SK-N-SH treated with all-trans-retinoic acid at 6 μM for 48 hours (cell line): ENCODE results near the gene TNN.
"Not testable (repeated sequence)": the region's sequence is repeated elsewhere in the genome, so short reads cannot be mapped to it uniquely, and the experiment has no call there.

ENCODE experiments used
- ATAC-seq: fragments of 200-7000 bp; cut with Tn5 transposase; 3 replicates; pipeline ENCODE4 v1.9.1; 2020; ENCODE audit warnings: mild to moderate bottlenecking, moderate library complexity
- ARNTL ChIP-seq: fragments of 450-650 bp; formaldehyde crosslinking; IDR thresholded peaks from 2 replicates; pipeline ENCODE4 v1.5.0; 2020; ENCODE audit warnings: low read depth, mild to moderate bottlenecking, moderate library complexity, borderline replicate concordance
- BACH2 ChIP-seq: fragments of 250-450 bp; sonication (Bioruptor Pico); IDR thresholded peaks from 2 replicates; pipeline ENCODE4 v1.9.0; 2021; ENCODE audit warnings: mild to moderate bottlenecking, borderline replicate concordance
- ESRRG ChIP-seq: fragments of 250-450 bp; sonication (Bioruptor Pico); IDR thresholded peaks from 2 replicates; pipeline ENCODE4 v1.6.1; 2021; ENCODE audit warnings: mild to moderate bottlenecking
- GLIS3 ChIP-seq: fragments of 250-450 bp; sonication (Bioruptor Pico); IDR thresholded peaks from 2 replicates; pipeline ENCODE4 v1.5.0; 2020; ENCODE audit warnings: mild to moderate bottlenecking, moderate library complexity
- ISL1 ChIP-seq: fragments of 250-450 bp; sonication (Bioruptor Pico); IDR thresholded peaks from 2 replicates; pipeline ENCODE4 v2.1.2; 2022; ENCODE audit warnings: mild to moderate bottlenecking, moderate library complexity
- OSR1 ChIP-seq: fragments of 250-450 bp; sonication (Bioruptor Pico); IDR thresholded peaks from 2 replicates; pipeline ENCODE4 v1.8.0; 2022; ENCODE audit warnings: moderate library complexity, mild to moderate bottlenecking, inconsistent platforms
- POU6F1 ChIP-seq: fragments of 250-450 bp; sonication (Bioruptor Pico); IDR thresholded peaks from 2 replicates; pipeline ENCODE4 v1.8.0; 2021; ENCODE audit warnings: low read depth, mild to moderate bottlenecking, moderate library complexity, borderline replicate concordance
- PPARA ChIP-seq: fragments of 250-450 bp; sonication (Bioruptor Pico); IDR thresholded peaks from 2 replicates; pipeline ENCODE4 v1.5.0; 2020; ENCODE audit warnings: mild to moderate bottlenecking, borderline replicate concordance
- RARB ChIP-seq: fragments of 250-450 bp; sonication (Bioruptor Pico); IDR thresholded peaks from 2 replicates; pipeline ENCODE4 v1.8.0; 2021; ENCODE audit warnings: mild to moderate bottlenecking, moderate library complexity
- SNAI2 ChIP-seq: fragments of 250-450 bp; sonication (Bioruptor Pico); IDR thresholded peaks from 2 replicates; pipeline ENCODE4 v1.5.0; 2020; ENCODE audit warnings: mild to moderate bottlenecking, moderate library complexity
- TCF4 ChIP-seq: fragments of 250-450 bp; sonication (Bioruptor Pico); IDR thresholded peaks from 2 replicates; pipeline ENCODE4 v1.8.0; 2021; ENCODE audit warnings: mild to moderate bottlenecking, moderate library complexity, borderline replicate concordance
- TOX ChIP-seq: fragments of 250-450 bp; sonication (Bioruptor Pico); IDR thresholded peaks from 2 replicates; pipeline ENCODE4 v1.8.0; 2021; ENCODE audit warnings: mild to moderate bottlenecking, moderate library complexity, borderline replicate concordance
- TSHZ2 ChIP-seq: fragments of 250-450 bp; sonication (Bioruptor Pico); IDR thresholded peaks from 2 replicates; pipeline ENCODE4 v1.5.0; 2020; ENCODE audit warnings: mild to moderate bottlenecking, moderate library complexity
- ZC3H10 ChIP-seq: fragments of 250-450 bp; sonication (Bioruptor Pico); IDR thresholded peaks from 2 replicates; pipeline ENCODE4 v1.5.1; 2021; ENCODE audit warnings: mild to moderate bottlenecking, moderate library complexity
- ZFP3 ChIP-seq: fragments of 250-450 bp; sonication (Bioruptor Pico); IDR thresholded peaks from 2 replicates; pipeline ENCODE4 v1.5.0; 2020; ENCODE audit warnings: mild to moderate bottlenecking, moderate library complexity
- ZFP30 ChIP-seq: fragments of 450-650 bp; formaldehyde crosslinking; IDR thresholded peaks from 2 replicates; pipeline ENCODE4 v1.5.0; 2022; ENCODE audit warnings: mild to moderate bottlenecking, moderate library complexity
- ZNF565 ChIP-seq: fragments of 450-650 bp; formaldehyde crosslinking; conservative IDR thresholded peaks from 2 replicates; pipeline ENCODE4 v1.5.0; 2020; ENCODE audit warnings: low read depth, mild to moderate bottlenecking, moderate library complexity
- ZNF70 ChIP-seq: fragments of 450-650 bp; formaldehyde crosslinking; IDR thresholded peaks from 2 replicates; pipeline ENCODE4 v1.5.0; 2020; ENCODE audit warnings: mild to moderate bottlenecking, moderate library complexity
- ZNF8 ChIP-seq: fragments of 450-650 bp; formaldehyde crosslinking; IDR thresholded peaks from 2 replicates; pipeline ENCODE4 v1.5.0; 2020; ENCODE audit warnings: mild to moderate bottlenecking, moderate library complexity
- TF ChIP-seq, protein P1 (sequence below): fragments of 250-450 bp; sonication (Bioruptor Pico); IDR thresholded peaks from 2 replicates; pipeline ENCODE4 v1.5.1; 2020; ENCODE audit warnings: low read depth, mild to moderate bottlenecking, moderate library complexity
- TF ChIP-seq, protein P2 (sequence below): fragments of 250-450 bp; sonication (Bioruptor Pico); IDR thresholded peaks from 2 replicates; pipeline ENCODE4 v1.8.0; 2020; ENCODE audit warnings: mild to moderate bottlenecking, moderate library complexity, borderline replicate concordance
- TF ChIP-seq, protein P3 (sequence below): fragments of 250-450 bp; sonication (Bioruptor Pico); IDR thresholded peaks from 2 replicates; pipeline ENCODE4 v1.5.1; 2021; ENCODE audit warnings: mild to moderate bottlenecking, moderate library complexity

Gene TNN

DNA sequence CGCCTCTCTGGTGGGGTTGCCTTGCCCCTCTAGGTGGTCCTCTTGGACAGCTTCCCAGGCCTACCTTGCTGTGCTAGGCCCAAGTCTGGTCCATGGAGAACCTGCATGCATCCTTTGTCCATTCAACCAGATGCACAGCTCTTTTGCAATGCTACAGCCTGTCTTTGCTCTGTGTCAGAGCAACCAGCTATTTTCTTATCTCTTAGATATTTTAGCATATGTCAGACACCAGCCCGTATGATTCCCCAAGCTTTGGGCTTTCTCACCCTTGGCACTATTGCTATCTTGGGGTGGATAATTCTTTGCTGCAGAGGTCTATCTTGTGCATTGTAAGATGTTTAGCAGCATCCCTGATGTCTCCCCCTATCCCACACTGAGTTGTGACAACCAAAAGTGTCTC lies 32.3 kb downstream of the TNN start:
- no peak for ATAC-seq
- no peak for TF ChIP-seq GLIS3
- TF ChIP-seq, protein P1, sequence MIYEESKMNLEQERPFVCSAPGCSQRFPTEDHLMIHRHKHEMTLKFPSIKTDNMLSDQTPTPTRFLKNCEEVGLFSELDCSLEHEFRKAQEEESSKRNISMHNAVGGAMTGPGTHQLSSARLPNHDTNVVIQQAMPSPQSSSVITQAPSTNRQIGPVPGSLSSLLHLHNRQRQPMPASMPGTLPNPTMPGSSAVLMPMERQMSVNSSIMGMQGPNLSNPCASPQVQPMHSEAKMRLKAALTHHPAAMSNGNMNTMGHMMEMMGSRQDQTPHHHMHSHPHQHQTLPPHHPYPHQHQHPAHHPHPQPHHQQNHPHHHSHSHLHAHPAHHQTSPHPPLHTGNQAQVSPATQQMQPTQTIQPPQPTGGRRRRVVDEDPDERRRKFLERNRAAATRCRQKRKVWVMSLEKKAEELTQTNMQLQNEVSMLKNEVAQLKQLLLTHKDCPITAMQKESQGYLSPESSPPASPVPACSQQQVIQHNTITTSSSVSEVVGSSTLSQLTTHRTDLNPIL (CRISPR knock-in tag): no peak
- TF ChIP-seq ARNTL (CRISPR knock-in tag): no peak
- no peak for TF ChIP-seq PPARA (CRISPR knock-in tag)
- TF ChIP-seq ZNF565 (CRISPR knock-in tag): no peak
- TF ChIP-seq ZFP3: no peak
- no peak for TF ChIP-seq TSHZ2
- no peak for TF ChIP-seq ESRRG (CRISPR knock-in tag)
- TF ChIP-seq RARB (CRISPR knock-in tag): no peak
- no peak for TF ChIP-seq TCF4
- TF ChIP-seq SNAI2: no peak
- TF ChIP-seq, protein P2, sequence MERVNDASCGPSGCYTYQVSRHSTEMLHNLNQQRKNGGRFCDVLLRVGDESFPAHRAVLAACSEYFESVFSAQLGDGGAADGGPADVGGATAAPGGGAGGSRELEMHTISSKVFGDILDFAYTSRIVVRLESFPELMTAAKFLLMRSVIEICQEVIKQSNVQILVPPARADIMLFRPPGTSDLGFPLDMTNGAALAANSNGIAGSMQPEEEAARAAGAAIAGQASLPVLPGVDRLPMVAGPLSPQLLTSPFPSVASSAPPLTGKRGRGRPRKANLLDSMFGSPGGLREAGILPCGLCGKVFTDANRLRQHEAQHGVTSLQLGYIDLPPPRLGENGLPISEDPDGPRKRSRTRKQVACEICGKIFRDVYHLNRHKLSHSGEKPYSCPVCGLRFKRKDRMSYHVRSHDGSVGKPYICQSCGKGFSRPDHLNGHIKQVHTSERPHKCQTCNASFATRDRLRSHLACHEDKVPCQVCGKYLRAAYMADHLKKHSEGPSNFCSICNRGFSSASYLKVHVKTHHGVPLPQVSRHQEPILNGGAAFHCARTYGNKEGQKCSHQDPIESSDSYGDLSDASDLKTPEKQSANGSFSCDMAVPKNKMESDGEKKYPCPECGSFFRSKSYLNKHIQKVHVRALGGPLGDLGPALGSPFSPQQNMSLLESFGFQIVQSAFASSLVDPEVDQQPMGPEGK (CRISPR knock-in tag): no peak
- no peak for TF ChIP-seq ZNF70
- TF ChIP-seq ZNF8: no peak
- no peak for TF ChIP-seq TOX (CRISPR knock-in tag)
- no peak for TF ChIP-seq ZC3H10
- no peak for TF ChIP-seq ZFP30 (CRISPR knock-in tag)
- no peak for TF ChIP-seq OSR1 (CRISPR knock-in tag)
- TF ChIP-seq POU6F1 (CRISPR knock-in tag): no peak
- no peak for TF ChIP-seq ISL1 (CRISPR knock-in tag)

DNA sequence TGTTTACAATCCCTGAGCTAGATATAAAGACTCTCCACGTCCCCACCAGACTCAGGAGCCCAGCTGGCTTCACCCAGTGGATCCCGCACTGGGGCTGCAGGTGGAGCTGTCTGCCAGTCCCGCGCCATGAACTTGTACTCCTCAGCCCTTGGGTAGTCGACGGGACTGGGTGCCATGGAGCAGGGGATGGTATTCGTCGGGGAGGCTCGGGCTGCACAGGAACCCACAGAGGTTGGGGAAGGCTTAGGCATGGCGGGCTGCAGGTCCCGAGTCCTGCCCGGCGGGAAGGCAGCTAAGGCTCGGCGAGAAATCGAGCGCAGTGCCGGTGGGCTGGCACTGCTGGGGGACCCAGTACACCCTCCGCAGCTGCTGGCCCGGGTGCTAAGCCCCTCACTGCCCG lies 34.5 kb downstream of the TNN start:
- ATAC-seq: not testable (repeated sequence)

DNA sequence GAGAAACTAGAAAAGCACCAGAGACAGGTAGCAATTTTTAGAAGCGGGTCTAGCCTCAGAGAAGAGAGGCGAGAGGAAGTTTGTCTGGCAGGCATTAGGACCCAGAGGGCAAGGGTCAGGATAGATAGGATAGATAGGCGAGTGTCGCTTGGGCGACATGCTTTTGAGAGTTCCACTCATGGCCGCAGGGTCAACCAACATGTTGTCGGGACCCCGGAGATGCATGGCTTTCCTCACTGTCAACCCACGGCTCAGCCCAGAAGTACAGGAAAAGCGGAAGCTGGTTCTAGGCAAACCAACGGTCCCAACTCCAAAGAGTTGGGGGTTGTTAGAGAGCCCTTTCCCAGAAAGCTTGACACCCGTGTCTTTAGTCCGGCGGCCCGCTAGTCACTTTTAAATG lies 38.9 kb downstream of the TNN start:
- not testable (repeated sequence) for ATAC-seq

DNA sequence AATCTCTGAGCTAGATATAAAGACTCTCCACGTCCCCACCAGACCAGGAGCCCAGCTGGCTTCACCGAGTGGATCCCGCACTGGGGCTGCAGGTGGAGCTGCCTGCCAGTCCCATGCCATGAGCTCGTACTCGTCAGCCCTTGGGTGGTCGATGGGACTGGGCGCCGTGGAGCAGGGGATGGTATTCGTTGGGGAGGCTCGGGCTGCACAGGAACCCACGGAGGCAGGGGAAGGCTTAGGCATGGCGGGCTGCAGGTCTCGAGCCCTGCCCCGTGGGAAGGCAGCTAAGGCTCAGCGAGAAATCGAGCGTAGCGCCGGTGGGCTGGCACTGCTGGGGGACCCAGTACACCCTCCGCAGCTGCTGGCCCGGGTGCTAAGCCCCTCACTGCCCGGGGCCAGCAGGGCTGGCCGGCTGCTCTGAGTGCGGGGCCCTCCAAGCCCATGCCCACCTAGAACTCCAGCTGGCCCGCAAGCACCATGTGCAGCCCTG lies 40.7 kb downstream of the TNN start:
- ATAC-seq: not testable (repeated sequence)

GRCh38 chr1:175114996-175115395 lies 47.4 kb downstream of the TNN start:
- no peak for ATAC-seq
- TF ChIP-seq ZNF8: no peak
- TF ChIP-seq, protein P3, sequence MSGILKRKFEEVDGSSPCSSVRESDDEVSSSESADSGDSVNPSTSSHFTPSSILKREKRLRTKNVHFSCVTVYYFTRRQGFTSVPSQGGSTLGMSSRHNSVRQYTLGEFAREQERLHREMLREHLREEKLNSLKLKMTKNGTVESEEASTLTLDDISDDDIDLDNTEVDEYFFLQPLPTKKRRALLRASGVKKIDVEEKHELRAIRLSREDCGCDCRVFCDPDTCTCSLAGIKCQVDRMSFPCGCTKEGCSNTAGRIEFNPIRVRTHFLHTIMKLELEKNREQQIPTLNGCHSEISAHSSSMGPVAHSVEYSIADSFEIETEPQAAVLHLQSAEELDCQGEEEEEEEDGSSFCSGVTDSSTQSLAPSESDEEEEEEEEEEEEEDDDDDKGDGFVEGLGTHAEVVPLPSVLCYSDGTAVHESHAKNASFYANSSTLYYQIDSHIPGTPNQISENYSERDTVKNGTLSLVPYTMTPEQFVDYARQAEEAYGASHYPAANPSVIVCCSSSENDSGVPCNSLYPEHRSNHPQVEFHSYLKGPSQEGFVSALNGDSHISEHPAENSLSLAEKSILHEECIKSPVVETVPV (CRISPR knock-in tag): no peak
- TF ChIP-seq ZNF565 (CRISPR knock-in tag): no peak
- TF ChIP-seq TSHZ2: no peak
- TF ChIP-seq OSR1 (CRISPR knock-in tag): no peak
- TF ChIP-seq BACH2 (CRISPR knock-in tag): no peak
- TF ChIP-seq TOX (CRISPR knock-in tag): no peak
- no peak for TF ChIP-seq ARNTL (CRISPR knock-in tag)
- TF ChIP-seq ISL1 (CRISPR knock-in tag): no peak
